ENCODE data around the gene CRACR2B. TPM values are rescaled to one million over a fixed set of nuclear protein-coding genes. Genes with fewer than 3 reads are reported as not detected.

CRACR2B gene
- total and polyA plus RNA-seq, 2 of the 13 experiments (the other 11 are each of a cell fraction or from before 2014, with no cell fraction given), result 14.9 to 21.0 TPM

DNA sequence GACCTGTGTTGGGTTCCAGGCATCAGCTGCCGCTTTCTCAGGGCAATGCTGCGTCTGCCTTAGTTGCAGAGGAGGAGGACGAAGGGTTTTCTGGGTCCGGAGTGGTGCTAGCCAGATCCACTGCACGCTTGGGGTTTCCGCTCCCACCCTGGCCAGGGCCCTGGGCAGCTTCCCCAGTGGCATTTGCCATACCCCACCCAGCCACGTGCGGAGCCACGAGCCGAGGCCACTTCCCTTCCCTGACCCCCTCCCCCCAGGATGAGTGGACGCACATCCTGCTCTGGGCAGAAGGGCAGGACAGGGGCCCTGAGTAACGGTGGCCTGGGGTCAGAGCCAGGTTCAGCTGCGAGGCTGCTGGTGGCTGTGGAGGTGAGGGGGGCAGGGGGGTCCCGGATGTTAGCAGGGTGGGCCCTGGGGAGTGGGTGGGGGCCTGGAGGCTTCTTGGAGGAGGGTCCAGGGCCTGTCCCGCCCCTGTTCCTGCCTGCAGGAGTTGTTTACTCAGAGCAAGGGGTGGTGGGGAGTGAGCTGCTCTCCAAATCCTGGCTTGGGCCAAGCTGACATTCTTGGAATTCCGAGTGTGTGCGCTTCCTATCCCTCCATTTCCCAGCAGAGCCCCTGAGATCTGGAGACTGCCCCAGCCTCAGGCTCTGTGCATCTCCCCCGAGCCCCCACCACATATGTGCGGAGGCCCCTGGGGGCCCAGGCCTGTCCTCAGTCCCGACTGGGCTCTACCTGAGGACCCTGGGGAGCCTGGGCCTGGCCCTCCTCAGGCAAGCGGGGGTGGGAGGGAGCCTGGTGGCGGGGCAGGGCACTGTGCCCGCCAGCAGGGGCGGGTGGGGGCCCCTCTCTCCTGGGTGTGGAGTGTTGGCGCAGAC, 16.3 kb downstream of the CRACR2B start (continued):
- TF ChIP-seq, protein P1, sequence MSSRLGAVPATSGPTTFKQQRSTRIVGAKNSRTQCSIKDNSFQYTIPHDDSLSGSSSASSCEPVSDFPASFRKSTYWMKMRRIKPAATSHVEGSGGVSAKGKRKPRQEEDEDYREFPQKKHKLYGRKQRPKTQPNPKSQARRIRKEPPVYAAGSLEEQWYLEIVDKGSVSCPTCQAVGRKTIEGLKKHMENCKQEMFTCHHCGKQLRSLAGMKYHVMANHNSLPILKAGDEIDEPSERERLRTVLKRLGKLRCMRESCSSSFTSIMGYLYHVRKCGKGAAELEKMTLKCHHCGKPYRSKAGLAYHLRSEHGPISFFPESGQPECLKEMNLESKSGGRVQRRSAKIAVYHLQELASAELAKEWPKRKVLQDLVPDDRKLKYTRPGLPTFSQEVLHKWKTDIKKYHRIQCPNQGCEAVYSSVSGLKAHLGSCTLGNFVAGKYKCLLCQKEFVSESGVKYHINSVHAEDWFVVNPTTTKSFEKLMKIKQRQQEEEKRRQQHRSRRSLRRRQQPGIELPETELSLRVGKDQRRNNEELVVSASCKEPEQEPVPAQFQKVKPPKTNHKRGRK (CRISPR knock-in tag; IDR thresholded peaks at IDR 0.05), result no peak
- TF ChIP-seq ZNF782 (CRISPR knock-in tag; IDR thresholded peaks at IDR 0.05; ENCODE audit: borderline replicate concordance) (no peak), ZNF879 (CRISPR knock-in tag; IDR thresholded peaks at IDR 0.05) (no peak), PHB2 (IDR thresholded peaks at IDR 0.05; ENCODE audit: partially characterized antibody) (no peak), ZNF10 (CRISPR knock-in tag; IDR thresholded peaks at IDR 0.05; ENCODE audit: borderline replicate concordance, low read depth) (no peak), EP300 (IDR thresholded peaks at IDR 0.05; ENCODE audit: low read depth in 2 of 2, low read length in 2 of 2) (peak in 1 of 2 experiments; percentile 42; a peak in 1 of 4 replicates), EP300 (CRISPR knock-in tag; IDR thresholded peaks at IDR 0.05; ENCODE audit: borderline replicate concordance) (peak; percentile 41; the same call in 1 of the 2 replicates), ATF7 (IDR thresholded peaks at IDR 0.05) (no peak), ATF7 (CRISPR knock-in tag; IDR thresholded peaks at IDR 0.05) (no peak), ARID2 (CRISPR knock-in tag; IDR thresholded peaks at IDR 0.05; ENCODE audit: borderline replicate concordance) (no peak), ZNF556 (CRISPR knock-in tag; IDR thresholded peaks at IDR 0.05; ENCODE audit: borderline replicate concordance) (peak; percentile 87; the same call in 1 of the 2 replicates), ZNF530 (CRISPR knock-in tag; IDR thresholded peaks at IDR 0.05; ENCODE audit: low read depth) (no peak), ZNF614 (CRISPR knock-in tag; IDR thresholded peaks at IDR 0.05; ENCODE audit: borderline replicate concordance) (no peak; the same call in 1 of the 2 replicates), DMAP1 (CRISPR knock-in tag; IDR thresholded peaks at IDR 0.05) (peak; percentile 80), ARNTL (CRISPR knock-in tag; IDR thresholded peaks at IDR 0.05) (peak; percentile 100), ZNF3 (CRISPR knock-in tag; IDR thresholded peaks at IDR 0.05) (no peak), ZNF552 (CRISPR knock-in tag; IDR thresholded peaks at IDR 0.05; ENCODE audit: borderline replicate concordance) (no peak), BCL6 (CRISPR knock-in tag; IDR thresholded peaks at IDR 0.05) (peak; percentile 32; the same call in 1 of the 2 replicates), EZH2 (conservative IDR thresholded peaks at IDR 0.05; ENCODE audit: low read depth, low read length) (no peak), ZNF816 (CRISPR knock-in tag; IDR thresholded peaks at IDR 0.05; ENCODE audit: borderline replicate concordance) (no peak), ZNF644 (CRISPR knock-in tag; IDR thresholded peaks at IDR 0.05; ENCODE audit: low read depth) (no peak), ZNF256 (CRISPR knock-in tag; conservative IDR thresholded peaks at IDR 0.05) (no peak), ZNF703 (CRISPR knock-in tag; IDR thresholded peaks at IDR 0.05; ENCODE audit: borderline replicate concordance) (no peak)
- TF ChIP-seq, protein P2, sequence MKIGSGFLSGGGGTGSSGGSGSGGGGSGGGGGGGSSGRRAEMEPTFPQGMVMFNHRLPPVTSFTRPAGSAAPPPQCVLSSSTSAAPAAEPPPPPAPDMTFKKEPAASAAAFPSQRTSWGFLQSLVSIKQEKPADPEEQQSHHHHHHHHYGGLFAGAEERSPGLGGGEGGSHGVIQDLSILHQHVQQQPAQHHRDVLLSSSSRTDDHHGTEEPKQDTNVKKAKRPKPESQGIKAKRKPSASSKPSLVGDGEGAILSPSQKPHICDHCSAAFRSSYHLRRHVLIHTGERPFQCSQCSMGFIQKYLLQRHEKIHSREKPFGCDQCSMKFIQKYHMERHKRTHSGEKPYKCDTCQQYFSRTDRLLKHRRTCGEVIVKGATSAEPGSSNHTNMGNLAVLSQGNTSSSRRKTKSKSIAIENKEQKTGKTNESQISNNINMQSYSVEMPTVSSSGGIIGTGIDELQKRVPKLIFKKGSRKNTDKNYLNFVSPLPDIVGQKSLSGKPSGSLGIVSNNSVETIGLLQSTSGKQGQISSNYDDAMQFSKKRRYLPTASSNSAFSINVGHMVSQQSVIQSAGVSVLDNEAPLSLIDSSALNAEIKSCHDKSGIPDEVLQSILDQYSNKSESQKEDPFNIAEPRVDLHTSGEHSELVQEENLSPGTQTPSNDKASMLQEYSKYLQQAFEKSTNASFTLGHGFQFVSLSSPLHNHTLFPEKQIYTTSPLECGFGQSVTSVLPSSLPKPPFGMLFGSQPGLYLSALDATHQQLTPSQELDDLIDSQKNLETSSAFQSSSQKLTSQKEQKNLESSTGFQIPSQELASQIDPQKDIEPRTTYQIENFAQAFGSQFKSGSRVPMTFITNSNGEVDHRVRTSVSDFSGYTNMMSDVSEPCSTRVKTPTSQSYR (CRISPR knock-in tag; IDR thresholded peaks at IDR 0.05; ENCODE audit: borderline replicate concordance), result peak; percentile 96
- TF ChIP-seq, protein P3, sequence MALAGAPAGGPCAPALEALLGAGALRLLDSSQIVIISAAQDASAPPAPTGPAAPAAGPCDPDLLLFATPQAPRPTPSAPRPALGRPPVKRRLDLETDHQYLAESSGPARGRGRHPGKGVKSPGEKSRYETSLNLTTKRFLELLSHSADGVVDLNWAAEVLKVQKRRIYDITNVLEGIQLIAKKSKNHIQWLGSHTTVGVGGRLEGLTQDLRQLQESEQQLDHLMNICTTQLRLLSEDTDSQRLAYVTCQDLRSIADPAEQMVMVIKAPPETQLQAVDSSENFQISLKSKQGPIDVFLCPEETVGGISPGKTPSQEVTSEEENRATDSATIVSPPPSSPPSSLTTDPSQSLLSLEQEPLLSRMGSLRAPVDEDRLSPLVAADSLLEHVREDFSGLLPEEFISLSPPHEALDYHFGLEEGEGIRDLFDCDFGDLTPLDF (CRISPR knock-in tag; IDR thresholded peaks at IDR 0.05), result no peak

Measured in HepG2 (cell line).